Dermis microvascular lymphatic vessel endothelial cell (primary cell): ENCODE data around the gene ACP2. TPM values are rescaled to one million over a fixed set of nuclear protein-coding genes. Genes with fewer than 3 reads are reported as not detected.
"Not testable (repeated sequence)": the region's sequence is repeated elsewhere in the genome, so short reads cannot be mapped to it uniquely, and the experiment has no call there.

Experiments used
- DNase-seq, 2 donors: peaks; one replicate each; pipeline versions ENCODE4 v3.0.0 to v3.0.0-alpha.2; 2010; ENCODE audit warnings: low read depth in 2 of 2
- total RNA-seq: library from RNA; depleted of rRNA; stranded (reverse); fragments of >200 nt; gene quantifications from 2 replicates; pipeline ENCODE4 v1.2.1, GENCODE V29; 2014

Gene ACP2
- total RNA-seq, 1 donor from 2014 or later, result 23.2 TPM

- not testable (repeated sequence) for DNase-seq
Observed at GRCh38 chr11:47208008-47208552, 40.5 kb downstream of the ACP2 start.

DNA sequence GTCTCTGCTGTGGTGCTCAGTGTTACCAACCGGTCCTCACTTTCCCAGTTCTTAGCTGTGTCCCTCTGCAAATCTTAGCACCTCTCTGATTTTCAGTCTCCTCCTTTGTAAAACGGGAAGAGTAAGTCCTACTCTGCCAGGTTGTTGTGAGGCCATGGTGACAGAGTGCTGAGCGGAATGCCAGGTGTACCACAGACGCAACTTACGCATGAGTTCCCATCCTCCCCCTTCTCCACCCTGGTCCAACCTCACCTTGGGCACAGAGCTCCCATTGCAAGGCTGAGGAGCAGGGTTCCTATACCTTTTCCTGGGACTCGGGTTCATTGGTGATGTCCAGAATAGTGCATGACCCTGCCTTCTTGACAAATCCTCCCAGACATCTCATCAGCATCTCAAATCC, 41.2 kb downstream of the ACP2 start:
- DNase-seq, result no peak

DNA sequence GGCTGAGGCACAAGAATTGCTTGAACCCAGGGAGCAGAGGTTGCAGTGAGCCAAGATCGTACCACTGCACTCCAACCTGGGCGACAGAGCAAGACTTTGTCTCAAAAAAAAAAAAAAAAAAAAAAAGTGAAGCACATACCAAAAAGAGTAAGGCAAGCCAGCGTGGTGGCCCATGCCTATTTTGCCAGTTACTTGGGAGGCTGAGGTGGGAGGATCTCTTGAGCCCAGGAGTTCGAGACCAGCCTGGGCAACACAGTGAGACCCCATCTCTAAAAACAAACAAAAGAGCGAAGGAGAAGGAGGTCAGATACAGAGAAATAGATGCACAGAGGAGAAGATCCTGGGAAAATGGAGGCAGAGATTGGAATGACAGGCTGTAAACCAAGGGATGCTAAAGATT, 42.0 kb downstream of the ACP2 start:
- DNase-seq, result not testable (repeated sequence)

- no peak for DNase-seq
Observed at GRCh38 chr11:47204637-47204989, 44.0 kb downstream of the ACP2 start.

DNA sequence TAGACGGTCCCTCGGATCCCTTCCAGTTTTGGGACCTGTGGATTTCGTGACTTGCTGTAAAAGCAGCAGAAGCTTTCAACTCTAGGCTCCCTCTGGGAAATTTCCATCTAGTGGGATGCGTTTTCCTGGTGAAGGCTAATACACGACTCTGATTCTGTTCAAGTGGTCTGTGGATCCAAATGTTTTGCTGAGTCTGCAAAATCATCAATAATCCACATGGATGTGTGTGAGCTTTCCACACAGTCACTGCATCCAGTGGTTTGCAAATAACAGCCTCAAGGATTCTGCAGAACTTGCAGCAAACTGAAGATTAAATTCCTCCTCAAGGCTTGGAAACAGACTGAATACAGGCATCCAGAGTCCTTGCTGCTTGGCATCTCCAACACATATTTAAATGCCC, 46.0 kb downstream of the ACP2 start:
- DNase-seq, result no peak

DNA sequence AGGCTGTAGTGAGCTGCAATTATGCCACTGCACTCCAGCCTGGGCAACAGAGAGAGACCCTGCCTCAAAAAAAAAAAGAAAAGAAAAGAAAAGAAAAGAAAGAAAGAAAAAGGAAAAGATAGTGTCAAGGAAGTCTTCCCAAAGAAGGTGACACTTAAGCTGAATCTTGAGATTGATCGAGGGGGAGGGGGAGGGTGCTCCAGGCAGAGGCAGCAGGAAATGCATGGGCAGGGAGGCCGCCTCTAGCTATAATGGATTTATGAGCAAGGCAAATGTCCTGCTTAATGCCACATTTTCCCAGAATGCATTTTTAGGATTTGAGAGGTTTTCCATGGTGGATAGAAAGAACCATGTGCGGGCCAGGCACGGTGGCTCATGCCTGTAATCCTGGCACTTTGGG, 47.6 kb downstream of the ACP2 start:
- no peak for DNase-seq

GRCh38 chr11:47198161-47198560, 50.5 kb downstream of the ACP2 start:
- not testable (repeated sequence) for DNase-seq

GRCh38 chr11:47192111-47192510, 56.5 kb downstream of the ACP2 start:
- DNase-seq, result no peak

DNA sequence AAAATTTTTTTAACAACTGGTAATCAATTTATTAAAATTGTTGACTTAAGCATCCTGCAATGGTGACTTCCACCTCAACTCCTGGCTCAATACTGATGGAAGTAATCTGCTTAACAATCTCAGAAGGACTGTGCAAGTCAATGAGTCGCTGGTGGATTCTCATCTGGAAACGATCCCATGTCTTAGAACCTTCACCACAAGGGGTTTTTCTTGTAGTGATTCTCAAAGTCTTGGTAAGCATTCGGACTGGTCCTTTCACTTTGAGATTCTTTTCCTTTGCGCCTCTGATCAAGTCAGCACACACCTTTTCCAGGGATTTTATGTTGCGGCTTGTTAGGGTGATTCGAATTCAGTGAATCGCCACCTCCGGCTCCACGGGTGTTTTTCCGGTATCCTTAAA, 57.5 kb downstream of the ACP2 start:
- DNase-seq, result not testable (repeated sequence)

Other genes starting within 250 kb of the ACP2 start
- gene ARFGAP2, start 71.9 kb downstream of the ACP2 start, total RNA-seq, result 73.6 and 94.6 TPM in 2 replicates
- gene PACSIN3, start 62.4 kb downstream of the ACP2 start, total RNA-seq, result 16.2 and 21.4 TPM in 2 replicates
- 39.7 and 61.1 TPM in 2 replicates for gene DDB2, start 33.8 kb downstream of the ACP2 start, total RNA-seq
- 30.6 and 33.0 TPM in 2 replicates for gene NR1H3, start 9.2 kb upstream of the ACP2 start, total RNA-seq
- 15.5 and 23.3 TPM in 2 replicates for gene MADD, start 21.3 kb upstream of the ACP2 start, total RNA-seq
- not detected in 2 replicates for gene MYBPC3, start 103.9 kb upstream of the ACP2 start, total RNA-seq
- under 0.01 TPM in 1 of 2 replicates, not detected in the other for gene SPI1, start 129.7 kb upstream of the ACP2 start, total RNA-seq
- gene SLC39A13, start 159.8 kb upstream of the ACP2 start, total RNA-seq, result 32.5 and 70.5 TPM in 2 replicates
- gene PSMC3, start 177.6 kb upstream of the ACP2 start, total RNA-seq, result 163 and 166 TPM in 2 replicates
- 0.13 and 0.25 TPM in 2 replicates for gene RAPSN, start 200.3 kb upstream of the ACP2 start, total RNA-seq